Aorta (tissue), 5 donors: ENCODE data around the gene ALS2CL. TPM values are rescaled to one million over a fixed set of nuclear protein-coding genes. Genes with fewer than 3 reads are reported as not detected.

Source experiments
- ATAC-seq: fragments of 200-7000 bp; cut with Tn5 transposase; one replicate; pipeline ENCODE4 v1.9.1; 2022; ENCODE audit warnings: moderate library complexity; ENCODE audit not compliant: low FRiP score
- DNase-seq, 2 donors: peaks; one replicate each; pipeline ENCODE4 v3.0.0-alpha.2; 2020
- H3K27ac ChIP-seq, 2 donors: one replicate each; pipeline ENCODE4 v1.5.1; 2013; ENCODE audit warnings: low read length in 2 of 2, mild to moderate bottlenecking in 2 of 2, moderate library complexity in 2 of 2, control low read depth in 1 of 2, inconsistent platforms in 1 of 2, low read depth in 1 of 2
- H3K27me3 ChIP-seq, 2 donors: one replicate each; pipeline ENCODE4 v1.6.1; 2013; ENCODE audit warnings: control low read depth in 1 of 2, low read length in 1 of 2, mild to moderate bottlenecking in 1 of 2, moderate library complexity in 1 of 2; ENCODE audit not compliant: insufficient read depth in 2 of 2, control insufficient read depth in 1 of 2
- H3K36me3 ChIP-seq, 2 donors: one replicate each; pipeline ENCODE4 v1.6.1; 2013; ENCODE audit warnings: control low read depth in 1 of 2, low read length in 1 of 2, mild to moderate bottlenecking in 1 of 2; ENCODE audit not compliant: insufficient read depth in 2 of 2, control insufficient read depth in 1 of 2
- H3K4me1 ChIP-seq, 2 donors: one replicate each; pipeline ENCODE4 v1.6.1; 2013; ENCODE audit warnings: low read length in 2 of 2, control low read depth in 1 of 2, mild to moderate bottlenecking in 1 of 2, moderate library complexity in 1 of 2; ENCODE audit not compliant: insufficient read depth in 2 of 2, control insufficient read depth in 1 of 2
- H3K4me3 ChIP-seq, 2 donors: one replicate each; pipeline ENCODE4 v1.5.1; 2013; ENCODE audit warnings: low read length in 2 of 2, control low read depth in 1 of 2, mild to moderate bottlenecking in 1 of 2
- H3K9me3 ChIP-seq: one replicate; pipeline ENCODE4 v1.6.1; 2013; ENCODE audit warnings: mild to moderate bottlenecking, low read length; ENCODE audit not compliant: control insufficient read depth
- WGBS, 2 donors: extraction: QIAGEN DNeasy Blood & Tissue Kit; methylation state at CpG; one replicate each; pipeline ENCODE4 v1.1.7; 2013; 5-methylcytosine and 5-hydroxymethylcytosine counted together
- intact Hi-C, 2 donors: fragments of 100-400 bp; cut with DNase I; formaldehyde crosslinking; loops; one replicate each; pipeline versions ENCODE4 v1.14.2 to v1.15.0; 2022
- polyA plus RNA-seq, 2 donors: library from polyadenylated mRNA; stranded (reverse); fragments of 200-250 nt; gene quantifications; one replicate each; pipeline ENCODE4 v1.2.3, GENCODE V29; 2013
- total RNA-seq, 2 donors: library from RNA; stranded (reverse); fragmentation: NEBNext Ultra II Directional; extraction: Animal tissue kit (Norgen Biotek cat#: 25700); gene quantifications; one replicate each; pipeline ENCODE4 v1.2.1, GENCODE V29; 2021
- donor health status: healthy with polysubstance abuse.
- donor health status: Bipolar disorder and iron deficiency.
- donor health status: DM: no; HTN: no; CAD: no.
- donor health status: DM: no; HTN: no; CAD: no.
- donor health status: DM: yes; HTN: yes; CAD: no.

Gene ALS2CL
- total and polyA plus RNA-seq, 4 donors, result 3.8 to 40.7 (median 24.9) TPM

GRCh38 chr3:46646700-46647099 lies 46.8 kb downstream of the ALS2CL start:
- Histone ChIP-seq H3K4me1 (no peaks in the 10 kb centered on the region), H3K36me3 (no peaks in the 10 kb centered on the region), H3K27ac (no peak overlapping the region), H3K4me3 (no peak overlapping the region), H3K27me3 (no peaks in the 10 kb centered on the region), H3K9me3 (peaks cover 2% of the 10 kb centered on the region)
- intact Hi-C loops, result no loop called here
- ATAC-seq, result no peak
- WGBS, 2 donors, result 53 to 60% methylated on average over 6 of the region's 6 CpGs
- DNase-seq, result no peak

- no peak for ATAC-seq
- Histone ChIP-seq H3K36me3 (no peaks in the 10 kb centered on the region), H3K4me3 (no peak overlapping the region), H3K27ac (no peak overlapping the region), H3K9me3 (peaks cover 7% of the 10 kb centered on the region), H3K27me3 (no peaks in the 10 kb centered on the region), H3K4me1 (no peaks in the 10 kb centered on the region)
- no peak for DNase-seq
- WGBS, 2 donors, result 84 to 88% methylated on average over 1 of the region's 1 CpG
- intact Hi-C loops, result no loop called here
Measured at GRCh38 chr3:46643701-46644100, 49.8 kb downstream of the ALS2CL start.

GRCh38 chr3:46642971-46643370 lies 50.5 kb downstream of the ALS2CL start:
- intact Hi-C loops, result no loop called here
- Histone ChIP-seq H3K9me3 (peaks cover 7% of the 10 kb centered on the region), H3K27ac (no peak overlapping the region), H3K36me3 (no peaks in the 10 kb centered on the region), H3K27me3 (no peaks in the 10 kb centered on the region), H3K4me1 (no peaks in the 10 kb centered on the region), H3K4me3 (no peak overlapping the region)
- no peak for DNase-seq
- WGBS, 2 donors, result 86 to 91% methylated on average over 6 of the region's 6 CpGs
- no peak for ATAC-seq

- no peaks in the 10 kb centered on the region for H3K27me3 ChIP-seq
- no peak for DNase-seq
- H3K27ac ChIP-seq, result no peak overlapping the region
- peaks cover 7% of the 10 kb centered on the region for H3K9me3 ChIP-seq
- intact Hi-C loops, result no loop called here
- WGBS, 2 donors, result 29 to 36% methylated on average over 3 of the region's 3 CpGs
- H3K4me1 ChIP-seq, result no peaks in the 10 kb centered on the region
- no peak for ATAC-seq
- H3K36me3 ChIP-seq, result no peaks in the 10 kb centered on the region
- H3K4me3 ChIP-seq, result no peak overlapping the region
Measured at GRCh38 chr3:46640927-46641326, 52.6 kb downstream of the ALS2CL start.

- DNase-seq, result no peak
- Histone ChIP-seq H3K9me3 (peaks cover 7% of the 10 kb centered on the region), H3K27me3 (no peaks in the 10 kb centered on the region), H3K27ac (no peak overlapping the region), H3K4me1 (no peaks in the 10 kb centered on the region), H3K4me3 (no peak overlapping the region), H3K36me3 (no peaks in the 10 kb centered on the region)
- ATAC-seq, result no peak
- intact Hi-C loops, result loop anchor here in 1 of 2 donors (10.0 kb wide), 1 partner anchor 154 kb away; no protein-coding TSS in a partner anchor
Measured at GRCh38 chr3:46639221-46639620, 54.3 kb downstream of the ALS2CL start.

- H3K4me3 ChIP-seq, result no peak overlapping the region
- ATAC-seq (no peak), DNase-seq (no peak)
- H3K36me3 ChIP-seq, result no peaks in the 10 kb centered on the region
- no peaks in the 10 kb centered on the region for H3K4me1 ChIP-seq
- H3K9me3 ChIP-seq, result no peaks in the 10 kb centered on the region
- WGBS, 2 donors, result 75 to 76% methylated on average over 3 of the region's 3 CpGs
- no peak overlapping the region for H3K27ac ChIP-seq
- H3K27me3 ChIP-seq, result no peaks in the 10 kb centered on the region
- intact Hi-C loops, result loop anchor here in 1 of 2 donors (10.0 kb wide), 1 partner anchor 150 kb away; no protein-coding TSS in a partner anchor
Measured at GRCh38 chr3:46634856-46635255, 58.6 kb downstream of the ALS2CL start.

- WGBS, 2 donors, result 78 to 80% methylated on average over 1 of the region's 1 CpG
- Histone ChIP-seq H3K27ac (no peak overlapping the region), H3K36me3 (no peaks in the 10 kb centered on the region), H3K4me3 (no peak overlapping the region), H3K4me1 (no peaks in the 10 kb centered on the region), H3K9me3 (no peaks in the 10 kb centered on the region), H3K27me3 (no peaks in the 10 kb centered on the region)
- intact Hi-C loops, result loop anchor here in 1 of 2 donors (10.0 kb wide), 1 partner anchor 148 kb away; no protein-coding TSS in a partner anchor
- DNase-seq, result no peak
- ATAC-seq, result no peak
Measured at GRCh38 chr3:46632792-46633191, 60.7 kb downstream of the ALS2CL start.

GRCh38 chr3:46629551-46630517 lies 63.6 kb downstream of the ALS2CL start:
- intact Hi-C loops, result loop anchor here (2.0 to 10.0 kb wide), 2 partner anchors 141 to 145 kb away; no protein-coding TSS in a partner anchor
- H3K4me3 ChIP-seq, result no peak overlapping the region
- DNase-seq, result peak; percentile 86 to 93

GRCh38 chr3:46628901-46629369 lies 64.5 kb downstream of the ALS2CL start:
- Histone ChIP-seq H3K36me3 (no peaks in the 10 kb centered on the region), H3K4me3 (no peak overlapping the region), H3K4me1 (no peaks in the 10 kb centered on the region), H3K27ac (no peak overlapping the region), H3K27me3 (no peaks in the 10 kb centered on the region), H3K9me3 (no peaks in the 10 kb centered on the region)
- 85 to 90% methylated on average over 10 of the region's 10 CpGs for WGBS, 2 donors
- ATAC-seq (peak; percentile 39), DNase-seq (no peak)
- intact Hi-C loops, result no loop called here

More at GRCh38 chr3:46629551-46630517, 63.6 kb downstream of the ALS2CL start:
- no peaks in the 10 kb centered on the region for H3K36me3 ChIP-seq
- WGBS, 2 donors, result 10 to 11% methylated on average over 36 of the region's 36 CpGs
- H3K27me3 ChIP-seq, result no peaks in the 10 kb centered on the region
- ATAC-seq, result peak; percentile 93
- no peak overlapping the region for H3K27ac ChIP-seq
- H3K4me1 ChIP-seq, result no peaks in the 10 kb centered on the region
- H3K9me3 ChIP-seq, result no peaks in the 10 kb centered on the region
